ENCODE measurements around the gene RTKN2.

GRCh38 chr10:62165803-62166202 is 102.8 kb downstream of the RTKN2 start:
- TF ChIP-seq CTCF (IDR thresholded peaks at IDR 0.05) (no peak), SIN3A (IDR thresholded peaks at IDR 0.05; ENCODE audit: borderline replicate concordance, insufficient read depth, low read depth, low read length) (no peak), REST (IDR thresholded peaks at IDR 0.05; ENCODE audit: insufficient read depth in 1 of 2, low read depth in 2 of 2, low read length in 1 of 2) (no peak), TCF7L2 (IDR thresholded peaks at IDR 0.05; ENCODE audit: low read depth, low read length) (no peak)

Measured in Panc1 (cell line).